HEK293 (cell line): Measurements from ENCODE around the gene MUC5B.

Source experiments
- CTCF ChIA-PET: fragments of 350-600 bp; formaldehyde crosslinking; extraction: SDS; loops from one replicate; lab custom pipeline; 2021; ENCODE audit warnings: antibody characterized with exemption; lab: Yijun Ruan, JAX
- POLR2A ChIA-PET: fragments of 300-600 bp; formaldehyde crosslinking; extraction: SDS; loops from one replicate; lab custom pipeline; 2020; ENCODE audit warnings: antibody characterized with exemption, inconsistent platforms; lab: Yijun Ruan, JAX
- H3K27ac ChIP-seq: fragments of 200-500 bp; sonication (Bioruptor generic); 2 replicates; pipeline ENCODE4 v1.5.1; 2014; ENCODE audit warnings: low read depth, low read length, control low read depth, inconsistent platforms; ENCODE audit errors: extremely low read depth
- H3K36me3 ChIP-seq, 2 experiments: fragments of 200-500 bp in 1 of 2; sonication (Bioruptor generic) in 1 of 2; 1 replicate in 1 of 2; 2 replicates in 1 of 2; pipeline ENCODE4 v1.5.1; 2014 to 2017; ENCODE audit warnings: inconsistent platforms in 2 of 2, low read length in 2 of 2; ENCODE audit not compliant: control insufficient read depth in 2 of 2, insufficient read depth in 1 of 2
- H3K4me1 ChIP-seq: fragments of 200-500 bp; sonication (Bioruptor generic); 2 replicates; pipeline ENCODE4 v1.5.1; 2014; ENCODE audit warnings: mild to moderate bottlenecking, low read length, inconsistent platforms; ENCODE audit not compliant: control insufficient read depth, insufficient read depth
- H3K4me3 ChIP-seq: 2 replicates; pipeline ENCODE4 v1.5.1; 2011; ENCODE audit warnings: low read depth, mild to moderate bottlenecking, control low read depth, low read length, moderate library complexity
- H3K9me3 ChIP-seq: fragments of 200-500 bp; sonication (Bioruptor generic); 2 replicates; pipeline ENCODE4 v1.5.1; 2014; ENCODE audit warnings: low read depth, low read length, inconsistent platforms; ENCODE audit not compliant: control insufficient read depth, insufficient read depth
- FEZF1 ChIP-seq: fragments of 450-650 bp; formaldehyde crosslinking; IDR thresholded peaks from 2 replicates; pipeline ENCODE4 v1.5.1; 2016; ENCODE audit warnings: missing biosample characterization, missing genetic modification characterization
- GLI4 ChIP-seq: fragments of 450-650 bp; formaldehyde crosslinking; IDR thresholded peaks from 2 replicates; pipeline ENCODE4 v1.5.1; 2016; ENCODE audit warnings: missing biosample characterization, missing genetic modification characterization
- GLIS1 ChIP-seq: fragments of 450-650 bp; formaldehyde crosslinking; IDR thresholded peaks from 2 replicates; pipeline ENCODE4 v1.5.1; 2016; ENCODE audit warnings: missing biosample characterization, missing genetic modification characterization
- KLF1 ChIP-seq: fragments of 450-650 bp; formaldehyde crosslinking; IDR thresholded peaks from 2 replicates; pipeline ENCODE4 v1.5.1; 2016; ENCODE audit warnings: missing biosample characterization, missing genetic modification characterization
- KLF7 ChIP-seq: fragments of 450-650 bp; formaldehyde crosslinking; IDR thresholded peaks from 2 replicates; pipeline ENCODE4 v1.5.1; 2016; ENCODE audit warnings: missing biosample characterization, missing genetic modification characterization, borderline replicate concordance
- KLF9 ChIP-seq: fragments of 450-650 bp; formaldehyde crosslinking; IDR thresholded peaks from 2 replicates; pipeline ENCODE4 v1.5.1; 2016; ENCODE audit warnings: missing biosample characterization, missing genetic modification characterization, low read depth
- PBX3 ChIP-seq: sonication (generic); formaldehyde crosslinking; IDR thresholded peaks from 2 replicates; pipeline ENCODE4 v1.8.1; 2022; ENCODE audit warnings: mild to moderate bottlenecking, moderate library complexity, missing genetic modification reagents
- SCRT1 ChIP-seq: fragments of 450-650 bp; formaldehyde crosslinking; IDR thresholded peaks from 2 replicates; pipeline ENCODE4 v1.5.1; 2016; ENCODE audit warnings: missing biosample characterization, missing genetic modification characterization, borderline replicate concordance
- SP2 ChIP-seq: fragments of 450-650 bp; formaldehyde crosslinking; IDR thresholded peaks from 2 replicates; pipeline ENCODE4 v1.5.1; 2016; ENCODE audit warnings: missing biosample characterization, missing genetic modification characterization
- SP7 ChIP-seq: fragments of 450-650 bp; formaldehyde crosslinking; IDR thresholded peaks from 2 replicates; pipeline ENCODE4 v1.5.1; 2016; ENCODE audit warnings: missing biosample characterization, missing genetic modification characterization
- TSHZ1 ChIP-seq: fragments of 450-650 bp; formaldehyde crosslinking; IDR thresholded peaks from 2 replicates; pipeline ENCODE4 v1.5.1; 2016; ENCODE audit warnings: missing biosample characterization, missing genetic modification characterization, borderline replicate concordance
- WT1 ChIP-seq: fragments of 450-650 bp; formaldehyde crosslinking; IDR thresholded peaks from 2 replicates; pipeline ENCODE4 v1.5.1; 2016; ENCODE audit warnings: missing biosample characterization, missing genetic modification characterization
- YY1 ChIP-seq: fragments of 450-650 bp; formaldehyde crosslinking; IDR thresholded peaks from 2 replicates; pipeline ENCODE4 v1.5.1; 2018; ENCODE audit warnings: missing biosample characterization, missing genetic modification characterization
- YY2 ChIP-seq: fragments of 450-650 bp; formaldehyde crosslinking; IDR thresholded peaks from 2 replicates; pipeline ENCODE4 v1.5.1; 2016; ENCODE audit warnings: missing biosample characterization, missing genetic modification characterization
- ZBTB8A ChIP-seq: fragments of 450-650 bp; formaldehyde crosslinking; IDR thresholded peaks from 2 replicates; pipeline ENCODE4 v1.5.1; 2016; ENCODE audit warnings: missing biosample characterization, missing genetic modification characterization
- ZIC2 ChIP-seq: fragments of 450-650 bp; formaldehyde crosslinking; IDR thresholded peaks from 2 replicates; pipeline ENCODE4 v1.5.1; 2016; ENCODE audit warnings: missing biosample characterization, missing genetic modification characterization
- ZNF155 ChIP-seq: fragments of 450-650 bp; formaldehyde crosslinking; IDR thresholded peaks from 2 replicates; pipeline ENCODE4 v1.5.1; 2016; ENCODE audit warnings: missing biosample characterization, missing genetic modification characterization
- ZNF202 ChIP-seq: fragments of 450-650 bp; formaldehyde crosslinking; IDR thresholded peaks from 2 replicates; pipeline ENCODE4 v1.5.1; 2016; ENCODE audit warnings: missing biosample characterization, missing genetic modification characterization, borderline replicate concordance
- ZNF211 ChIP-seq: fragments of 450-650 bp; formaldehyde crosslinking; IDR thresholded peaks from 2 replicates; pipeline ENCODE4 v1.5.1; 2016; ENCODE audit warnings: low read depth, missing biosample characterization, missing genetic modification characterization
- ZNF26 ChIP-seq: fragments of 450-650 bp; formaldehyde crosslinking; IDR thresholded peaks from 2 replicates; pipeline ENCODE4 v1.5.1; 2016; ENCODE audit warnings: missing biosample characterization, missing genetic modification characterization
- ZNF350 ChIP-seq: fragments of 450-650 bp; formaldehyde crosslinking; IDR thresholded peaks from 2 replicates; pipeline ENCODE4 v1.5.0; 2017; ENCODE audit warnings: missing biosample characterization, mild to moderate bottlenecking, missing genetic modification characterization
- ZNF426 ChIP-seq: fragments of 450-650 bp; formaldehyde crosslinking; IDR thresholded peaks from 2 replicates; pipeline ENCODE4 v1.5.1; 2017; ENCODE audit warnings: missing biosample characterization, missing genetic modification characterization, mild to moderate bottlenecking, inconsistent platforms, moderate library complexity
- ZNF473 ChIP-seq: fragments of 450-650 bp; formaldehyde crosslinking; IDR thresholded peaks from 2 replicates; pipeline ENCODE4 v1.5.1; 2017; ENCODE audit warnings: missing biosample characterization, missing genetic modification characterization
- ZNF510 ChIP-seq: fragments of 450-650 bp; formaldehyde crosslinking; IDR thresholded peaks from 2 replicates; pipeline ENCODE4 v1.5.1; 2018; ENCODE audit warnings: mild to moderate bottlenecking, missing genetic modification characterization, missing biosample characterization; ENCODE audit not compliant: insufficient replicate concordance
- ZNF558 ChIP-seq: fragments of 450-650 bp; formaldehyde crosslinking; IDR thresholded peaks from 2 replicates; pipeline ENCODE4 v1.5.1; 2016; ENCODE audit warnings: missing biosample characterization, missing genetic modification characterization
- ZNF571 ChIP-seq: fragments of 450-650 bp; formaldehyde crosslinking; IDR thresholded peaks from 2 replicates; pipeline ENCODE4 v1.5.0; 2017; ENCODE audit warnings: missing biosample characterization, missing genetic modification characterization
- ZNF677 ChIP-seq: fragments of 450-650 bp; IDR thresholded peaks from 2 replicates; pipeline ENCODE4 v1.5.0; 2018; ENCODE audit warnings: missing biosample characterization, mild to moderate bottlenecking, missing genetic modification characterization, moderate library complexity
- ZNF704 ChIP-seq: fragments of 450-650 bp; formaldehyde crosslinking; IDR thresholded peaks from 2 replicates; pipeline ENCODE4 v1.5.1; 2016; ENCODE audit warnings: missing biosample characterization, missing genetic modification characterization

The MUC5B gene

GRCh38 chr11:1259561-1259960 lies 36.7 kb downstream of the MUC5B start:
- POLR2A ChIA-PET, result no interaction called here
- TF ChIP-seq ZNF26 (tag by site-specific recombination) (no peak), WT1 (no peak), SP7 (tag by site-specific recombination) (no peak), PBX3 (CRISPR knock-in tag) (no peak), YY2 (tag by site-specific recombination) (no peak), ZNF426 (tag by site-specific recombination) (no peak), ZBTB8A (no peak), GLI4 (tag by site-specific recombination) (no peak), ZNF571 (no peak), ZNF211 (tag by site-specific recombination) (no peak), TSHZ1 (tag by site-specific recombination) (no peak), ZNF510 (tag by site-specific recombination) (no peak), ZNF473 (tag by site-specific recombination) (no peak), ZNF202 (tag by site-specific recombination) (no peak), ZNF704 (tag by site-specific recombination) (no peak), KLF7 (tag by site-specific recombination) (no peak), SCRT1 (tag by site-specific recombination) (no peak), ZNF155 (tag by site-specific recombination) (no peak), YY1 (tag by site-specific recombination) (no peak)
- TF ChIP-seq, all 188 proteins: peak for 0
- CTCF ChIA-PET, result no interaction called here
- Histone ChIP-seq H3K9me3 (no peaks in the 10 kb centered on the region), H3K4me1 (no peaks in the 10 kb centered on the region), H3K4me3 (no peak overlapping the region), H3K36me3 (no peaks in the 10 kb centered on the region), H3K27ac (no peak overlapping the region)

GRCh38 chr11:1260023-1260501 lies 37.2 kb downstream of the MUC5B start:
- Histone ChIP-seq H3K27ac (no peak overlapping the region), H3K36me3 (no peaks in the 10 kb centered on the region), H3K9me3 (no peaks in the 10 kb centered on the region), H3K4me1 (no peaks in the 10 kb centered on the region), H3K4me3 (no peak overlapping the region)
- ChIA-PET CTCF (no interaction called here), POLR2A (no interaction called here)
- TF ChIP-seq KLF9 (peak; percentile 40; the same call in 1 of the 2 replicates), SP2 (tag by site-specific recombination) (0 out of 2 replicates have a peak, but pooled peaks have one; percentile 11), GLIS1 (tag by site-specific recombination) (peak; percentile 76), ZNF350 (tag by site-specific recombination) (no peak), ZNF677 (tag by site-specific recombination) (0 out of 2 replicates have a peak, but pooled peaks have one; percentile 39), FEZF1 (no peak), ZIC2 (tag by site-specific recombination) (peak; percentile 31), KLF1 (tag by site-specific recombination) (peak; percentile 80), ZNF510 (tag by site-specific recombination) (no peak), ZNF558 (tag by site-specific recombination) (no peak)
